GM18519 (cell line): ENCODE measurements around the gene POU6F2.

Source experiments
- ATAC-seq: cut with Tn5 transposase; IDR thresholded peaks from one replicate; pipeline ENCODE4 v1.9.1; 2021; ENCODE audit warnings: mild to moderate bottlenecking, moderate library complexity; ENCODE audit not compliant: unreplicated experiment, low FRiP score

Gene POU6F2

GRCh38 chr7:39100270-39100669, 122.6 kb downstream of the POU6F2 start:
- no peak for ATAC-seq

GRCh38 chr7:39102234-39102633, 124.5 kb downstream of the POU6F2 start:
- no peak for ATAC-seq

GRCh38 chr7:39105720-39106119, 128.0 kb downstream of the POU6F2 start:
- no peak for ATAC-seq

GRCh38 chr7:39125846-39126245, 148.1 kb downstream of the POU6F2 start:
- no peak for ATAC-seq

GRCh38 chr7:39127058-39127457, 149.3 kb downstream of the POU6F2 start:
- ATAC-seq: no peak

- no peak for ATAC-seq
Measured at GRCh38 chr7:39128287-39128843, 150.7 kb downstream of the POU6F2 start.

- no peak for ATAC-seq
Measured at GRCh38 chr7:39130274-39130673, 152.6 kb downstream of the POU6F2 start.

GRCh38 chr7:39130857-39131526, 153.3 kb downstream of the POU6F2 start:
- ATAC-seq: no peak

GRCh38 chr7:39132306-39132705, 154.6 kb downstream of the POU6F2 start:
- no peak for ATAC-seq

- ATAC-seq: no peak
Measured at GRCh38 chr7:39133088-39133487, 155.4 kb downstream of the POU6F2 start.

- ATAC-seq: no peak
Measured at GRCh38 chr7:39137480-39137879, 159.8 kb downstream of the POU6F2 start.

- ATAC-seq: no peak
Measured at GRCh38 chr7:39142750-39143149, 165.0 kb downstream of the POU6F2 start.

- no peak for ATAC-seq
Measured at GRCh38 chr7:39144420-39144819, 166.7 kb downstream of the POU6F2 start.

- no peak for ATAC-seq
Measured at GRCh38 chr7:39145283-39145682, 167.6 kb downstream of the POU6F2 start.

- ATAC-seq: no peak
Measured at GRCh38 chr7:39145935-39146334, 168.2 kb downstream of the POU6F2 start.

GRCh38 chr7:39152701-39153100, 175.0 kb downstream of the POU6F2 start:
- no peak for ATAC-seq

- no peak for ATAC-seq
Measured at GRCh38 chr7:39153113-39153512, 175.4 kb downstream of the POU6F2 start.

GRCh38 chr7:39153647-39154046, 175.9 kb downstream of the POU6F2 start:
- ATAC-seq: no peak

- ATAC-seq: no peak
Measured at GRCh38 chr7:39154815-39155214, 177.1 kb downstream of the POU6F2 start.

GRCh38 chr7:39158367-39158766, 180.7 kb downstream of the POU6F2 start:
- ATAC-seq: no peak

- ATAC-seq: no peak
Measured at GRCh38 chr7:39161903-39162302, 184.2 kb downstream of the POU6F2 start.

GRCh38 chr7:39164887-39165286, 187.2 kb downstream of the POU6F2 start:
- ATAC-seq: no peak
